ENCODE data around the gene ANAPC13. TPM values are rescaled to one million over a fixed set of nuclear protein-coding genes. Genes with fewer than 3 reads are reported as not detected.

The ANAPC13 gene
- total and polyA plus RNA-seq, 2 of the 13 experiments (the other 11 are each of a cell fraction or from before 2014, with no cell fraction given): 48.7 to 69.1 TPM

DNA sequence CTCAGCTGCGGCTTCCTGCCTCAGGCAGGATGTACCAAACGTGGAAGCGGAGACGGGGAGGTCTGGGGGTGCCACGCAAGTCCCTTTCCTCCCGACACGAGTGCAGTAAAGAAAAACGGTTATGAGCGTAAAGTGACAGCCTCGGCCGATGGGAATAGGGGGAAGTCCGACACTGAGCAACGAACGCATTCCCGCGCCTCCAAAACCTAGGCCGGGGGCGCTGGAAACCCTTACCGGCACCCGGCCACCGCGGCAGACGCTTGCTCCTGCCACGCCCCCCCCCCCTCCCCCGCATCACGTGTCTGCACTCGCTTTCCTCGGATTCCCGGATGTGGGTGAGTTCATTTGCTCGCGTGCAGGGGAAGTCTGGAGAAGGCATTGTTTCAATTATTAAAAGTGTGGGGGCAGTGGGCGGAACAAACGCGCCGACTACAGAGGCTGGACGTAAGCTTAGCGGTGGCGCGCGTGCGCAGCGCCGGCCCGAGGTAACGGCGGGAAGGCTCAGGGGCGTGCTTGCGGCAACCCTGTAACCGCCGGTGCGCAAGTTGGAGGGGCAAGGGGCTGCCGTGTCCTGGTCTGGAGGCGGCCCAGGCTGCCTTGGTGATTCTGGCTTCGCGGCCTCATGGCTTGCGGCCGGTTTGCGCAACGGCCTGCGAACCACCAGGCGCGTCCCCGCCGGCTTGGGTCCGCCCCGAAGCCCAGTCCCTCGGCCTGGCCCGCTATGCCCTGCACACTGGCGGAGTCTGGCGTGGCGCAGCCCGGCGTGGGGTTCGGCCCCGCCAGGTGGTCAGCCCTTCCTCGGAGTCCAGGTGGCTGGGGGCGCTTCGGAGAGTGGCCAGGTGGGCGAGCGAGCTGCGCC, at the start of gene ANAPC13, which contains the start of gene CEP63 (continued):
- TF ChIP-seq, protein P1, sequence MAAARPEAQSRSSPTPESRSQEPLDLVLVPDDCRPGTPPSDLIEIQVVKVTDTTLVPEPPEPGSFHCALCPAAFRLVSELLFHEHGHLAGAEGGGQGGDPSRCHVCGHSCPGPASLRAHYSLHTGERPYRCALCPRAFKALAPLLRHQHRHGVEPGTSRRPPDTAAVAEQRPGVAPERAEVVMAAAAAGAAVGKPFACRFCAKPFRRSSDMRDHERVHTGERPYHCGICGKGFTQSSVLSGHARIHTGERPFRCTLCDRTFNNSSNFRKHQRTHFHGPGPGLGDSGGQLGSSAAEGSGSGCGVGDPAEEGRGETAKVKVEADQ (CRISPR knock-in tag; IDR thresholded peaks at IDR 0.05; ENCODE audit: borderline replicate concordance): no peak
- TF ChIP-seq BRD4 (CRISPR knock-in tag; IDR thresholded peaks at IDR 0.05): peak; percentile 52
- TF ChIP-seq ZNF605 (CRISPR knock-in tag; IDR thresholded peaks at IDR 0.05): peak; percentile 48
- no peak for TF ChIP-seq HMG20B (CRISPR knock-in tag; conservative IDR thresholded peaks at IDR 0.05)
- TF ChIP-seq ZNF331 (CRISPR knock-in tag; IDR thresholded peaks at IDR 0.05): peak; percentile 74; the same call in 1 of the 2 replicates
- no peak for TF ChIP-seq NCOA1 (CRISPR knock-in tag; IDR thresholded peaks at IDR 0.05)
- TF ChIP-seq ZC3H13 (CRISPR knock-in tag; IDR thresholded peaks at IDR 0.05): peak; percentile 77; the same call in 1 of the 2 replicates
- TF ChIP-seq, protein P2, sequence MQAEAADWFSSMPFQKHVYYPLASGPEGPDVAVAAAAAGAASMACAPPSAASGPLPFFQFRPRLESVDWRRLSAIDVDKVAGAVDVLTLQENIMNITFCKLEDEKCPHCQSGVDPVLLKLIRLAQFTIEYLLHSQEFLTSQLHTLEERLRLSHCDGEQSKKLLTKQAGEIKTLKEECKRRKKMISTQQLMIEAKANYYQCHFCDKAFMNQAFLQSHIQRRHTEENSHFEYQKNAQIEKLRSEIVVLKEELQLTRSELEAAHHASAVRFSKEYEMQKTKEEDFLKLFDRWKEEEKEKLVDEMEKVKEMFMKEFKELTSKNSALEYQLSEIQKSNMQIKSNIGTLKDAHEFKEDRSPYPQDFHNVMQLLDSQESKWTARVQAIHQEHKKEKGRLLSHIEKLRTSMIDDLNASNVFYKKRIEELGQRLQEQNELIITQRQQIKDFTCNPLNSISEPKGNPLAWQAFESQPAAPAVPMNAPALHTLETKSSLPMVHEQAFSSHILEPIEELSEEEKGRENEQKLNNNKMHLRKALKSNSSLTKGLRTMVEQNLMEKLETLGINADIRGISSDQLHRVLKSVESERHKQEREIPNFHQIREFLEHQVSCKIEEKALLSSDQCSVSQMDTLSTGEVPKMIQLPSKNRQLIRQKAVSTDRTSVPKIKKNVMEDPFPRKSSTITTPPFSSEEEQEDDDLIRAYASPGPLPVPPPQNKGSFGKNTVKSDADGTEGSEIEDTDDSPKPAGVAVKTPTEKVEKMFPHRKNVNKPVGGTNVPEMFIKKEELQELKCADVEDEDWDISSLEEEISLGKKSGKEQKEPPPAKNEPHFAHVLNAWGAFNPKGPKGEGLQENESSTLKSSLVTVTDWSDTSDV (CRISPR knock-in tag; IDR thresholded peaks at IDR 0.05): no peak
- TF ChIP-seq, protein P3, sequence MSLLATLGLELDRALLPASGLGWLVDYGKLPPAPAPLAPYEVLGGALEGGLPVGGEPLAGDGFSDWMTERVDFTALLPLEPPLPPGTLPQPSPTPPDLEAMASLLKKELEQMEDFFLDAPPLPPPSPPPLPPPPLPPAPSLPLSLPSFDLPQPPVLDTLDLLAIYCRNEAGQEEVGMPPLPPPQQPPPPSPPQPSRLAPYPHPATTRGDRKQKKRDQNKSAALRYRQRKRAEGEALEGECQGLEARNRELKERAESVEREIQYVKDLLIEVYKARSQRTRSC (CRISPR knock-in tag; IDR thresholded peaks at IDR 0.05; ENCODE audit: low read depth): peak; percentile 88; the same call in 1 of the 2 replicates
- peak; percentile 77; the same call in 1 of the 2 replicates for TF ChIP-seq ELF4 (CRISPR knock-in tag; IDR thresholded peaks at IDR 0.05; ENCODE audit: borderline replicate concordance)
- TF ChIP-seq, protein P4, sequence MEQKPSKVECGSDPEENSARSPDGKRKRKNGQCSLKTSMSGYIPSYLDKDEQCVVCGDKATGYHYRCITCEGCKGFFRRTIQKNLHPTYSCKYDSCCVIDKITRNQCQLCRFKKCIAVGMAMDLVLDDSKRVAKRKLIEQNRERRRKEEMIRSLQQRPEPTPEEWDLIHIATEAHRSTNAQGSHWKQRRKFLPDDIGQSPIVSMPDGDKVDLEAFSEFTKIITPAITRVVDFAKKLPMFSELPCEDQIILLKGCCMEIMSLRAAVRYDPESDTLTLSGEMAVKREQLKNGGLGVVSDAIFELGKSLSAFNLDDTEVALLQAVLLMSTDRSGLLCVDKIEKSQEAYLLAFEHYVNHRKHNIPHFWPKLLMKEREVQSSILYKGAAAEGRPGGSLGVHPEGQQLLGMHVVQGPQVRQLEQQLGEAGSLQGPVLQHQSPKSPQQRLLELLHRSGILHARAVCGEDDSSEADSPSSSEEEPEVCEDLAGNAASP (CRISPR knock-in tag; IDR thresholded peaks at IDR 0.05; ENCODE audit: borderline replicate concordance): peak; percentile 17; the same call in 1 of the 2 replicates
- TF ChIP-seq ZNF484 (CRISPR knock-in tag; IDR thresholded peaks at IDR 0.05; ENCODE audit: borderline replicate concordance, low read depth): peak; percentile 87; the same call in 1 of the 2 replicates
- TF ChIP-seq, protein P5, sequence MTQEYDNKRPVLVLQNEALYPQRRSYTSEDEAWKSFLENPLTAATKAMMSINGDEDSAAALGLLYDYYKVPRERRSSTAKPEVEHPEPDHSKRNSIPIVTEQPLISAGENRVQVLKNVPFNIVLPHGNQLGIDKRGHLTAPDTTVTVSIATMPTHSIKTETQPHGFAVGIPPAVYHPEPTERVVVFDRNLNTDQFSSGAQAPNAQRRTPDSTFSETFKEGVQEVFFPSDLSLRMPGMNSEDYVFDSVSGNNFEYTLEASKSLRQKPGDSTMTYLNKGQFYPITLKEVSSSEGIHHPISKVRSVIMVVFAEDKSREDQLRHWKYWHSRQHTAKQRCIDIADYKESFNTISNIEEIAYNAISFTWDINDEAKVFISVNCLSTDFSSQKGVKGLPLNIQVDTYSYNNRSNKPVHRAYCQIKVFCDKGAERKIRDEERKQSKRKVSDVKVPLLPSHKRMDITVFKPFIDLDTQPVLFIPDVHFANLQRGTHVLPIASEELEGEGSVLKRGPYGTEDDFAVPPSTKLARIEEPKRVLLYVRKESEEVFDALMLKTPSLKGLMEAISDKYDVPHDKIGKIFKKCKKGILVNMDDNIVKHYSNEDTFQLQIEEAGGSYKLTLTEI (CRISPR knock-in tag; conservative IDR thresholded peaks at IDR 0.05): no peak
- no peak for TF ChIP-seq CHD4 (IDR thresholded peaks at IDR 0.05; ENCODE audit: borderline replicate concordance, low read length)
- TF ChIP-seq ZNF160 (CRISPR knock-in tag; IDR thresholded peaks at IDR 0.05): no peak
- peak; percentile 83; the same call in 1 of the 2 replicates for TF ChIP-seq EEA1 (CRISPR knock-in tag; IDR thresholded peaks at IDR 0.05; ENCODE audit: borderline replicate concordance)
- TF ChIP-seq, protein P6, sequence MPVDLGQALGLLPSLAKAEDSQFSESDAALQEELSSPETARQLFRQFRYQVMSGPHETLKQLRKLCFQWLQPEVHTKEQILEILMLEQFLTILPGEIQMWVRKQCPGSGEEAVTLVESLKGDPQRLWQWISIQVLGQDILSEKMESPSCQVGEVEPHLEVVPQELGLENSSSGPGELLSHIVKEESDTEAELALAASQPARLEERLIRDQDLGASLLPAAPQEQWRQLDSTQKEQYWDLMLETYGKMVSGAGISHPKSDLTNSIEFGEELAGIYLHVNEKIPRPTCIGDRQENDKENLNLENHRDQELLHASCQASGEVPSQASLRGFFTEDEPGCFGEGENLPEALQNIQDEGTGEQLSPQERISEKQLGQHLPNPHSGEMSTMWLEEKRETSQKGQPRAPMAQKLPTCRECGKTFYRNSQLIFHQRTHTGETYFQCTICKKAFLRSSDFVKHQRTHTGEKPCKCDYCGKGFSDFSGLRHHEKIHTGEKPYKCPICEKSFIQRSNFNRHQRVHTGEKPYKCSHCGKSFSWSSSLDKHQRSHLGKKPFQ (CRISPR knock-in tag; IDR thresholded peaks at IDR 0.05; ENCODE audit: insufficient replicate concordance): no peak
- TF ChIP-seq ATF7-NPFF (CRISPR knock-in tag; IDR thresholded peaks at IDR 0.05; ENCODE audit: low read depth): peak; percentile 89

Measured in HepG2 (cell line).